Stomach (tissue), 9 donors: Measurements from ENCODE around the gene TST. TPM values are rescaled to one million over a fixed set of nuclear protein-coding genes. Genes with fewer than 3 reads are reported as not detected.

ENCODE experiments used
- DNase-seq, 2 donors: peaks; one replicate each; pipeline versions ENCODE4 v3.0.0 to v3.0.0-alpha.2; 2013 to 2019
- H3K27ac ChIP-seq, 5 donors: fragments of 200-600 bp in 4 of 5; sonication (generic) in 4 of 5; one replicate each; pipeline ENCODE4 v1.5.1; 2013 to 2019; ENCODE audit warnings: mild to moderate bottlenecking in 1 of 5, moderate library complexity in 1 of 5
- H3K27me3 ChIP-seq, 3 donors: fragments of 200-600 bp; sonication (generic); one replicate each; pipeline ENCODE4 v1.5.1; 2017 to 2019; ENCODE audit warnings: mixed run types in 1 of 3
- H3K36me3 ChIP-seq, 4 donors: fragments of 200-600 bp; sonication (generic); 1 replicate in 3 of 4; 2 replicates in 1 of 4; pipeline ENCODE4 v1.5.1; 2016 to 2019
- H3K4me1 ChIP-seq, 4 donors: fragments of 200-600 bp; sonication (generic); one replicate each; pipeline ENCODE4 v1.5.1; 2016 to 2019
- H3K4me3 ChIP-seq, 4 donors: fragments of 200-600 bp; sonication (generic) in 3 of 4; one replicate each; pipeline ENCODE4 v1.5.1; 2016 to 2019; ENCODE audit warnings: mild to moderate bottlenecking in 1 of 4
- H3K9me3 ChIP-seq, 4 donors: fragments of 200-600 bp; sonication (generic); one replicate each; pipeline ENCODE4 v1.5.1; 2016 to 2019
- EP300 ChIP-seq: sonication (generic); formaldehyde crosslinking; IDR thresholded peaks from one replicate; pipeline ENCODE4 v1.6.1; 2017; ENCODE audit warnings: antibody characterized with exemption
- POLR2A ChIP-seq, 4 donors: fragments of 450-650 bp; IDR thresholded peaks; one replicate each; pipeline ENCODE4 v1.6.1; 2016; ENCODE audit warnings: antibody characterized with exemption in 4 of 4, control low read depth in 2 of 4, mild to moderate bottlenecking in 1 of 4, moderate library complexity in 1 of 4
- POLR2AphosphoS5 ChIP-seq, 3 donors: sonication (generic); formaldehyde crosslinking; IDR thresholded peaks; one replicate each; pipeline ENCODE4 v1.6.1; 2016; ENCODE audit warnings: antibody characterized with exemption in 3 of 3
- WGBS, 5 donors: extraction: QIAGEN DNeasy Blood & Tissue Kit in 3 of 5; methylation state at CpG; one replicate each; pipeline versions ENCODE4 v1.1.5 to v1.1.7; 2013 to 2018; 5-methylcytosine and 5-hydroxymethylcytosine counted together
- intact Hi-C: fragments of 100-400 bp; cut with DNase I; formaldehyde crosslinking; loops from one replicate; pipeline ENCODE4 v1.15.1; 2023; ENCODE audit warnings: low total_unique reads
- polyA plus RNA-seq, 3 donors: library from polyadenylated mRNA; stranded (reverse); fragments of 200-250 nt; gene quantifications; one replicate each; pipeline ENCODE4 v1.2.3, GENCODE V29; 2013
- total RNA-seq, 5 donors: library from RNA; depleted of rRNA; stranded (reverse); fragments of >200 nt; gene quantifications; one replicate each; pipeline versions ENCODE4 v1.1.0 to v1.2.3, GENCODE V29; 2014 to 2016
- TF ChIP-seq, protein P1 (sequence below), 7 experiments: fragments of 450-650 bp in 4 of 7; fragments of 200-600 bp in 3 of 7; sonication (generic) in 3 of 7; IDR thresholded peaks; one replicate each; pipeline ENCODE4 v1.5.1; 2016 to 2019; ENCODE audit warnings: antibody characterized with exemption in 7 of 7, control low read depth in 2 of 7, mild to moderate bottlenecking in 1 of 7
- donor health status: healthy with polysubstance abuse.
- donor health status: Bipolar disorder and iron deficiency.
- donor health status: healthy.

TST gene
- total and polyA plus RNA-seq, 8 donors = 51.8 to 709 (median 95.3) TPM

DNA sequence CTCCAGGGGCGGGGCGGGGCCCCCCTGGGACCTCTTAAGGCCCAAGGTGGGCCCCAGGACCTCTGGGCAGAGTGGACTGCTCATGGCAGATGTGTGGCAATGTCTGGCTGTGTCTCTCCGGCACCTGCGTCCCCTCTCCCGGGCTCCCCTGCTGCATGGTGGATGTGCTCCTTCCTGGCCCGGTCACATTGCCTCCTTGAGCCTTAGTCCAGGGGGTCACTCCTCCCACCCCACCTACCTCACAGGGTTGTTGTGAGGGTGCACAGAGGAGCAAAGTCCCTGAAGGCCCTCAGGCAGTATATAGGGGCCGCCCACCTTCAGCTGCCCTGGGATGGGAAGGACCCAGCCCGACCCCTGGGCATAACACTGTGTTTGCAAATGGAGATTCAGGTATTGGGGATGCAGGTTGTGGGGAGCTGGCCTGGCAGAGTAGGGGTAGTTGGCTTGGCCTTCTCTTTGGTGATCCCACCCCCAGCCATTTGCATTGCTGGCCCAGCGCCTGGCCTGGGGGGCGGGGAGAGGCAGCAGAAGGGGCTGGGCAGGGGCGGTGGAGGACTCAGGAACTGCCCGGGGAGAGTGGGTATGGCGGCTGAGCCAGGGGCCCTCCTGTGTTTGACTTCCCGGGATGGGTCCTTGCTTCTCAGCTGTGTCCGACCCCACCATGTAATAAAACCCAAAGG lies 43.6 kb upstream of the TST start:
- DNase-seq = no peak

DNA sequence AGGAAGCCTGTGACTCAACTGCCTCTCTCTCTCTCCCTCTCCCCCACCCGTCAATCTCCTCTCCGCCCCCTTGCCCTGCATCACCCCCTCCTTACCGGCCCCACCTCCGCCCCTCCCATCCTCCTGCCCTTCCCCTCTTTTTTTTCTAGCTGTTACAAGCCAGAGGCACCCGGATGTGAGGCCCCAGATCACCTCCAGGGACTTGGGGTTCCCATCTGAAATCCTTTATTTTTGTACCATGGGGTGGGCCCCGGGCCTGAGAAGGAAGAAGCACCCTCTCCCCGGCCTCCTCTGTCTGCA lies 43.1 kb upstream of the TST start:
- Histone ChIP-seq H3K36me3 (peaks cover 8 to 52% (median 46%) of the 10 kb centered on the region in 4 donors), H3K27ac (no peak overlapping the region), H3K9me3 (no peaks in the 10 kb centered on the region), H3K4me3 (no peak overlapping the region), H3K27me3 (peaks cover 0 to 23% (median 0%) of the 10 kb centered on the region in 3 donors), H3K4me1 (no peaks in the 10 kb centered on the region)
- intact Hi-C loops = no loop called here
- DNase-seq = peak in 1 of 2 donors; percentile 51
- TF ChIP-seq POLR2A (IDR thresholded peaks at IDR 0.05) (no peak), EP300 (no peak), POLR2AphosphoS5 (IDR thresholded peaks at IDR 0.05) (no peak)
- TF ChIP-seq, protein P1, sequence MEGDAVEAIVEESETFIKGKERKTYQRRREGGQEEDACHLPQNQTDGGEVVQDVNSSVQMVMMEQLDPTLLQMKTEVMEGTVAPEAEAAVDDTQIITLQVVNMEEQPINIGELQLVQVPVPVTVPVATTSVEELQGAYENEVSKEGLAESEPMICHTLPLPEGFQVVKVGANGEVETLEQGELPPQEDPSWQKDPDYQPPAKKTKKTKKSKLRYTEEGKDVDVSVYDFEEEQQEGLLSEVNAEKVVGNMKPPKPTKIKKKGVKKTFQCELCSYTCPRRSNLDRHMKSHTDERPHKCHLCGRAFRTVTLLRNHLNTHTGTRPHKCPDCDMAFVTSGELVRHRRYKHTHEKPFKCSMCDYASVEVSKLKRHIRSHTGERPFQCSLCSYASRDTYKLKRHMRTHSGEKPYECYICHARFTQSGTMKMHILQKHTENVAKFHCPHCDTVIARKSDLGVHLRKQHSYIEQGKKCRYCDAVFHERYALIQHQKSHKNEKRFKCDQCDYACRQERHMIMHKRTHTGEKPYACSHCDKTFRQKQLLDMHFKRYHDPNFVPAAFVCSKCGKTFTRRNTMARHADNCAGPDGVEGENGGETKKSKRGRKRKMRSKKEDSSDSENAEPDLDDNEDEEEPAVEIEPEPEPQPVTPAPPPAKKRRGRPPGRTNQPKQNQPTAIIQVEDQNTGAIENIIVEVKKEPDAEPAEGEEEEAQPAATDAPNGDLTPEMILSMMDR (IDR thresholded peaks at IDR 0.05) = no peak
- 38 to 55% (median 51%) methylated on average over 7 of the region's 7 CpGs for WGBS, 5 donors

More for the DNA sequence above, 43.6 kb upstream of the TST start:
- intact Hi-C loops = no loop called here
- no peak overlapping the region for H3K27ac ChIP-seq
- TF ChIP-seq, protein P1 (IDR thresholded peaks at IDR 0.05) = no peak
- TF ChIP-seq POLR2AphosphoS5 (IDR thresholded peaks at IDR 0.05) (no peak), POLR2A (IDR thresholded peaks at IDR 0.05) (no peak), EP300 (no peak)
- peaks cover 0 to 29% (median 4%) of the 10 kb centered on the region in 3 donors for H3K27me3 ChIP-seq
- H3K36me3 ChIP-seq = peaks cover 4 to 47% (median 41%) of the 10 kb centered on the region in 4 donors
- H3K9me3 ChIP-seq = no peaks in the 10 kb centered on the region
- H3K4me1 ChIP-seq = no peaks in the 10 kb centered on the region
- WGBS, 5 donors = 61 to 75% (median 64%) methylated on average over 12 to 15 of the region's 15 CpGs
- no peak overlapping the region for H3K4me3 ChIP-seq

DNA sequence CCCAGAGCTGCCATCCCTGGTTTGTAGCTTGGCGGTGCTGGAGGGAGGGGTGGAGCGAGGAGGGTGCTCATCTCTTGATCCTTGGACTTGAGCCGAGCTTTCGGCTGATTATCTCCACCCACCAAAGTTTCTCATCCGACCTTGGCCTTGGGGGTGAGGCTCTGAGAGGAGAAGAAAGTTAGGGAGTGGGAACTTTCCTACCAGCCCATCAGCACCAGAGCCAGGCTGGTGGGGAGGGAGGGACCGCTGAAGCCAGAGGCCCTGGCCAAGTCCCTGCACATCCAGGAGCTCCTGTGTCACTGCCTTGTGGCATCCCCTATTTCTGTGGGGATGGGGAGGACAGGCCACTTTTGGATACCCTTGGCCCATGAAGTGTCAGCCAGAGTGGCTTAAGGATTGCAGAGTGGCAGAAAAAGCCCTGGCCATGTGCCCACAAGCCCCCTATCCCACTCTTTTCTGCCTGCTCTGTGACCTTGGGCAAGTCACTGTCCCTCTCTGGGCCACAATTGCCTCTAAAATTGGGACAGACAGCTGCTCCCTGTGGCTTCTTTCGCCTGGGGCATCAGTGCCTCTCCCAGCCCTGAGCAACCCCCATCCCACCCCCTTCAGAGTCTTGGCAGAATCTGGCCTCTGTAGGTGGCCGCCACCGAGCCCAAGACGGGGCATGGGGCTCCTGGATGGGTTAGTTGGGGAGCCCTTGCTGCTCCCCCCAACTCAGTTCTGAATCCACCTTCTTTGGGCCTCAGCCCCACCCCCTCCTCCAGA lies 42.5 kb upstream of the TST start:
- Histone ChIP-seq H3K36me3 (peaks cover 8 to 58% (median 51%) of the 10 kb centered on the region in 4 donors), H3K27me3 (peaks cover 0 to 18% (median 0%) of the 10 kb centered on the region in 3 donors), H3K27ac (no peak overlapping the region), H3K4me3 (no peak overlapping the region), H3K4me1 (no peaks in the 10 kb centered on the region), H3K9me3 (no peaks in the 10 kb centered on the region)
- intact Hi-C loops = no loop called here
- TF ChIP-seq, protein P1 (IDR thresholded peaks at IDR 0.05) = no peak
- TF ChIP-seq EP300 (no peak), POLR2A (IDR thresholded peaks at IDR 0.05) (no peak), POLR2AphosphoS5 (IDR thresholded peaks at IDR 0.05) (no peak)
- DNase-seq = no peak
- WGBS, 5 donors = 81 to 91% (median 84%) methylated on average over 9 to 10 of the region's 10 CpGs

DNA sequence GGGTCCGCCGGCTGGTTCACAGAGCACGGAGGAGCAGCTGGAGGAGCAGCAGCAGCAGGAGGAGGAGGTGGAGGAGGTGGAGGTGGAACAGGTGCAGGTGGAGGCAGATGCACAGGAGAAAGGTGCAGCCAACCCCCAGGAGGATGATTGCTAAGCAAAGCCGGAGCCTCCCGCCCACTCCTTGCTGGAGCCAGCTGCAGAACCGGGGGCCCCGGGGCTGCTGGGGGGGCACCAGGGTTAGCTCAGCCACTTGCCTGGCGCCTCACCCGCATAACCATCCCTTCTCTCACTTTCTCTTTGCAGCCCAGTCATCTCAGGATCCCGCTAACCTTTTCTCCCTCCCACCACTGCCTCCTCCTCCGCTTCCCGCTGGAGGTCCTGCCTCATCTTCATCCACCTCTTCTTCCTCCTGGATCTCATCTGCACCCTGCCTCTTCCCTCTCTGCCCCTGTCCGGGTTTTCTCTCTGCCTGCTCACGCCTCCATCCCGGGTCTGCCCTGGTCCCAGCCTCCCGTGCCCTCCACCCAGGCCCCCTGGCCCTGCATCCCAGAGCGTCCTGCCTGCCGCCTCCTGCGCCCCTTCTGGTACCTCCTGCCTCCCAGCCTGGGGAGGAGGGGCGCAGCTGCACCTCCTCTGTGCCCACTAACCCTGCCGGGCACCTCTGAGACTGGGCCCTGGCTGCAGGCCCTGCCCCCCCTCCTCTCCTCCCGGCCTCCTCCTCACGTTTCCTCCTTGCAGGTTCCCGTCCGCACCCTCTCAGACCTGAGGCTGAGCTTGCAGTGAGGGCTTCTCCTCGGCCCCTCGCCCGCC lies 41.8 kb upstream of the TST start:
- intact Hi-C loops = no loop called here
- no peak for DNase-seq
- H3K4me1 ChIP-seq = no peaks in the 10 kb centered on the region
- TF ChIP-seq, protein P1 (IDR thresholded peaks at IDR 0.05) = no peak
- TF ChIP-seq POLR2A (IDR thresholded peaks at IDR 0.05) = no peak
- WGBS, 5 donors = 75 to 84% (median 81%) methylated on average over 26 to 28 of the region's 28 CpGs
- no peaks in the 10 kb centered on the region for H3K9me3 ChIP-seq
- peaks cover 8 to 66% (median 59%) of the 10 kb centered on the region in 4 donors for H3K36me3 ChIP-seq
- no peak overlapping the region for H3K4me3 ChIP-seq
- H3K27me3 ChIP-seq = peaks cover 0 to 10% (median 0%) of the 10 kb centered on the region in 3 donors
- H3K27ac ChIP-seq = no peak overlapping the region
